ENCODE measurements around the gene IPO7.

DNA sequence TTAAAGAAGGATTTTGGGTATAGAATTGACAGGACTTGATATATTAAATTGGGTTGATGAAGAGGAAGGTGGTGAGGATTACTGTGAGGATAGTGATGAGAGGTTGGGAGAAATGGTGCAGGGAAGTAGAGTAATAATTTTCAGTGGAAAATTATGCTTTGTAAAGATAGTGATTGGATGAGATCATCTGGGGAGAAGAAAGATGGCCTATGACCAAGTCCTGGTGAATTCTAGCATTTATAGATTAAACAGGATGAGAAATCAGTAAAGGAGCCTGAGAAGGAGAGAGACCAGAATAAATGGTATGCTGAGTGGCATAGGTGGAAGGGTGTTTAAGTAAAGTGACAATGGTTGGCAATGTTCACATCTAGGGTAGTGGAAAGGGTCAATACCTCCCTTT, 15.0 kb downstream of the IPO7 start:
- TF ChIP-seq, protein P1, sequence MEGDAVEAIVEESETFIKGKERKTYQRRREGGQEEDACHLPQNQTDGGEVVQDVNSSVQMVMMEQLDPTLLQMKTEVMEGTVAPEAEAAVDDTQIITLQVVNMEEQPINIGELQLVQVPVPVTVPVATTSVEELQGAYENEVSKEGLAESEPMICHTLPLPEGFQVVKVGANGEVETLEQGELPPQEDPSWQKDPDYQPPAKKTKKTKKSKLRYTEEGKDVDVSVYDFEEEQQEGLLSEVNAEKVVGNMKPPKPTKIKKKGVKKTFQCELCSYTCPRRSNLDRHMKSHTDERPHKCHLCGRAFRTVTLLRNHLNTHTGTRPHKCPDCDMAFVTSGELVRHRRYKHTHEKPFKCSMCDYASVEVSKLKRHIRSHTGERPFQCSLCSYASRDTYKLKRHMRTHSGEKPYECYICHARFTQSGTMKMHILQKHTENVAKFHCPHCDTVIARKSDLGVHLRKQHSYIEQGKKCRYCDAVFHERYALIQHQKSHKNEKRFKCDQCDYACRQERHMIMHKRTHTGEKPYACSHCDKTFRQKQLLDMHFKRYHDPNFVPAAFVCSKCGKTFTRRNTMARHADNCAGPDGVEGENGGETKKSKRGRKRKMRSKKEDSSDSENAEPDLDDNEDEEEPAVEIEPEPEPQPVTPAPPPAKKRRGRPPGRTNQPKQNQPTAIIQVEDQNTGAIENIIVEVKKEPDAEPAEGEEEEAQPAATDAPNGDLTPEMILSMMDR (IDR thresholded peaks at IDR 0.05; ENCODE audit: extremely low read depth in 1 of 2, insufficient read depth in 1 of 2, low read depth in 1 of 2, low read length in 2 of 2) = no peak
- TF ChIP-seq FOS (IDR thresholded peaks at IDR 0.05; ENCODE audit: borderline replicate concordance, insufficient read depth, low read length) (no peak), POLR2A (IDR thresholded peaks at IDR 0.05; ENCODE audit: low read depth, low read length) (no peak), EZH2 (IDR thresholded peaks at IDR 0.05; ENCODE audit: borderline replicate concordance, low read depth, low read length, severe bottlenecking) (no peak)
